SK-N-MC (cell line): ENCODE measurements around the gene PHTF2.

Source experiments
- EZH2 ChIP-seq: fragments of 200-600 bp; sonication (generic); IDR thresholded peaks from one replicate; pipeline ENCODE4 v1.6.1; 2017; ENCODE audit warnings: antibody characterized with exemption
- FOXP2 ChIP-seq: optimal IDR thresholded peaks from 2 replicates; pipeline ENCODE3; 2011; ENCODE audit warnings: mild to moderate bottlenecking, moderate library complexity; ENCODE audit not compliant: insufficient read depth; ENCODE audit errors: extremely low read length, control extremely low read depth
- POLR2AphosphoS5 ChIP-seq: IDR thresholded peaks from 2 replicates; pipeline ENCODE4 v1.6.1; 2012; ENCODE audit warnings: mild to moderate bottlenecking, low read depth, low read length, borderline replicate concordance

DNA sequence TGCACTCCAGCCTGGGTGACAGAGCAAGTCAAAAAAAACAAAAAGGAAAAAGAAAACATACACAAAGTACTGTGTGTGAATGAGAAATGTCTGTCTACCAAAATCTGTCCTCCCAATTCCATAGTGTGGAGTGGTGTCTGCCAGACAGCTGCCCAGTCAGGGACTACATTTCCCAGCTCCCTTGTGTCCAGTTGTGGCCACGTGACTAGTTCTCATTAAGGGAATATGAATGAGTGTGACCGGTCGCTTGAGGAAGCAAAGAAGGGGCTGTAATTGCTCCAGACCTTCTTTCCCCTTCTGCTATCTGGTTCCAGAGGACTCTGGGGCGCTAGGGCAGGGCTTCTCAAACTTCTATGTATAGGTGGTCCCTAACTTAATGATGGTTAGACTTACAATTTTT lies 204.1 kb downstream of the PHTF2 start:
- TF ChIP-seq EZH2: no peak
- TF ChIP-seq POLR2AphosphoS5: no peak
- no peak for TF ChIP-seq FOXP2
